HEK293 (cell line): ENCODE measurements around the gene FAM83C.

ENCODE experiments used
- GLIS2 ChIP-seq: fragments of 450-650 bp; formaldehyde crosslinking; IDR thresholded peaks from 2 replicates; pipeline ENCODE4 v1.5.1; 2016; ENCODE audit warnings: missing biosample characterization, missing genetic modification characterization
- KLF9 ChIP-seq: fragments of 450-650 bp; formaldehyde crosslinking; IDR thresholded peaks from 2 replicates; pipeline ENCODE4 v1.5.1; 2016; ENCODE audit warnings: missing biosample characterization, missing genetic modification characterization, low read depth
- YY1 ChIP-seq: fragments of 450-650 bp; formaldehyde crosslinking; IDR thresholded peaks from 2 replicates; pipeline ENCODE4 v1.5.1; 2018; ENCODE audit warnings: missing biosample characterization, missing genetic modification characterization
- ZBTB1 ChIP-seq: fragments of 450-650 bp; formaldehyde crosslinking; IDR thresholded peaks from 2 replicates; pipeline ENCODE4 v1.5.1; 2016; ENCODE audit warnings: missing biosample characterization, missing genetic modification characterization
- ZBTB48 ChIP-seq: fragments of 450-650 bp; formaldehyde crosslinking; IDR thresholded peaks from 2 replicates; pipeline ENCODE4 v1.5.1; 2016; ENCODE audit warnings: missing biosample characterization, missing genetic modification characterization
- ZNF473 ChIP-seq: fragments of 450-650 bp; formaldehyde crosslinking; IDR thresholded peaks from 2 replicates; pipeline ENCODE4 v1.5.1; 2017; ENCODE audit warnings: missing biosample characterization, missing genetic modification characterization
- ZNF623 ChIP-seq: fragments of 450-650 bp; formaldehyde crosslinking; IDR thresholded peaks from 2 replicates; pipeline ENCODE4 v1.5.1; 2016; ENCODE audit warnings: missing biosample characterization, missing genetic modification characterization
- ZSCAN23 ChIP-seq: fragments of 450-650 bp; formaldehyde crosslinking; IDR thresholded peaks from 2 replicates; pipeline ENCODE4 v1.5.1; 2016; ENCODE audit warnings: missing biosample characterization, missing genetic modification characterization
- TF ChIP-seq, protein P1 (sequence below): fragments of 450-650 bp; formaldehyde crosslinking; IDR thresholded peaks from 2 replicates; pipeline ENCODE4 v1.5.1; 2016; ENCODE audit warnings: missing biosample characterization, missing genetic modification characterization
- TF ChIP-seq, protein P2 (sequence below): fragments of 450-650 bp; formaldehyde crosslinking; IDR thresholded peaks from 2 replicates; pipeline ENCODE4; 2016; ENCODE audit warnings: missing biosample characterization, missing genetic modification characterization
- TF ChIP-seq, protein P3 (sequence below): fragments of 450-650 bp; formaldehyde crosslinking; IDR thresholded peaks from 2 replicates; pipeline ENCODE4 v1.5.1; 2016; ENCODE audit warnings: missing biosample characterization, missing genetic modification characterization
- TF ChIP-seq, protein P4 (sequence below): fragments of 450-650 bp; formaldehyde crosslinking; IDR thresholded peaks from 2 replicates; pipeline ENCODE4 v1.5.1; 2016; ENCODE audit warnings: missing biosample characterization, missing genetic modification characterization

DNA sequence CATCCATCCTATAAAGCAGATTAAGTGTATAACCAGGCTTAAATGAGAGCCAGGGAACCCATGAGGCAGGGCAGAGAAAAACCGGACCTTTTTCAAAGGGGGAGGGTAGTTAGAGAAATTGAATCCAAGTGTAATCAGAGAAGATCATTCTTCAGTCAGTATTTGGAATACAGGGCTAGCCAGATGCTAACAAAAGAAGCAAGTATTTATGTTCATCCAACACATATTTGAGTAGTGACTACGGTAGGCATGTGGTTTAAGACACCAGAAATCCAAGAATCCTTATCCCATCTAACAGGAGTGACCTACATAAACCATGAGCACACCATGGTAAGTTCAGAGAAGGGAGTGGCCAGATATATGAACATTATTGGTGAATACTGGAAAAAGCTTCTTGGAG is 46.8 kb upstream of the FAM83C start:
- TF ChIP-seq, protein P1, sequence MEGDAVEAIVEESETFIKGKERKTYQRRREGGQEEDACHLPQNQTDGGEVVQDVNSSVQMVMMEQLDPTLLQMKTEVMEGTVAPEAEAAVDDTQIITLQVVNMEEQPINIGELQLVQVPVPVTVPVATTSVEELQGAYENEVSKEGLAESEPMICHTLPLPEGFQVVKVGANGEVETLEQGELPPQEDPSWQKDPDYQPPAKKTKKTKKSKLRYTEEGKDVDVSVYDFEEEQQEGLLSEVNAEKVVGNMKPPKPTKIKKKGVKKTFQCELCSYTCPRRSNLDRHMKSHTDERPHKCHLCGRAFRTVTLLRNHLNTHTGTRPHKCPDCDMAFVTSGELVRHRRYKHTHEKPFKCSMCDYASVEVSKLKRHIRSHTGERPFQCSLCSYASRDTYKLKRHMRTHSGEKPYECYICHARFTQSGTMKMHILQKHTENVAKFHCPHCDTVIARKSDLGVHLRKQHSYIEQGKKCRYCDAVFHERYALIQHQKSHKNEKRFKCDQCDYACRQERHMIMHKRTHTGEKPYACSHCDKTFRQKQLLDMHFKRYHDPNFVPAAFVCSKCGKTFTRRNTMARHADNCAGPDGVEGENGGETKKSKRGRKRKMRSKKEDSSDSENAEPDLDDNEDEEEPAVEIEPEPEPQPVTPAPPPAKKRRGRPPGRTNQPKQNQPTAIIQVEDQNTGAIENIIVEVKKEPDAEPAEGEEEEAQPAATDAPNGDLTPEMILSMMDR (tag by site-specific recombination) = no peak
- TF ChIP-seq, protein P2, sequence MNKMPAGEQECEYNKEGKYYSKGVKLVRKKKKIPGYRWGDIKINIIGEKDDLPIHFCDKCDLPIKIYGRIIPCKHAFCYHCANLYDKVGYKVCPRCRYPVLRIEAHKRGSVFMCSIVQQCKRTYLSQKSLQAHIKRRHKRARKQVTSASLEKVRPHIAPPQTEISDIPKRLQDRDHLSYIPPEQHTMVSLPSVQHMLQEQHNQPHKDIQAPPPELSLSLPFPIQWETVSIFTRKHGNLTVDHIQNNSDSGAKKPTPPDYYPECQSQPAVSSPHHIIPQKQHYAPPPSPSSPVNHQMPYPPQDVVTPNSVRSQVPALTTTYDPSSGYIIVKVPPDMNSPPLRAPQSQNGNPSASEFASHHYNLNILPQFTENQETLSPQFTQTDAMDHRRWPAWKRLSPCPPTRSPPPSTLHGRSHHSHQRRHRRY (tag by site-specific recombination) = no peak
- no peak for TF ChIP-seq YY1 (tag by site-specific recombination)
- TF ChIP-seq GLIS2 (tag by site-specific recombination) = no peak
- TF ChIP-seq ZNF473 = no peak
- no peak for TF ChIP-seq ZNF623 (tag by site-specific recombination)
- no peak for TF ChIP-seq ZBTB48 (tag by site-specific recombination)
- TF ChIP-seq, protein P3, sequence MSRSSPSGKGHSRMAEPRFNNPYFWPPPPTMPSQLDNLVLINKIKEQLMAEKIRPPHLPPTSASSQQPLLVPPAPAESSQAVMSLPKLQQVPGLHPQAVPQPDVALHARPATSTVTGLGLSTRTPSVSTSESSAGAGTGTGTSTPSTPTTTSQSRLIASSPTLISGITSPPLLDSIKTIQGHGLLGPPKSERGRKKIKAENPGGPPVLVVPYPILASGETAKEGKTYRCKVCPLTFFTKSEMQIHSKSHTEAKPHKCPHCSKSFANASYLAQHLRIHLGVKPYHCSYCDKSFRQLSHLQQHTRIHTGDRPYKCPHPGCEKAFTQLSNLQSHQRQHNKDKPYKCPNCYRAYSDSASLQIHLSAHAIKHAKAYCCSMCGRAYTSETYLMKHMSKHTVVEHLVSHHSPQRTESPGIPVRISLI (tag by site-specific recombination) = no peak
- no peak for TF ChIP-seq ZBTB1
- TF ChIP-seq, protein P4, sequence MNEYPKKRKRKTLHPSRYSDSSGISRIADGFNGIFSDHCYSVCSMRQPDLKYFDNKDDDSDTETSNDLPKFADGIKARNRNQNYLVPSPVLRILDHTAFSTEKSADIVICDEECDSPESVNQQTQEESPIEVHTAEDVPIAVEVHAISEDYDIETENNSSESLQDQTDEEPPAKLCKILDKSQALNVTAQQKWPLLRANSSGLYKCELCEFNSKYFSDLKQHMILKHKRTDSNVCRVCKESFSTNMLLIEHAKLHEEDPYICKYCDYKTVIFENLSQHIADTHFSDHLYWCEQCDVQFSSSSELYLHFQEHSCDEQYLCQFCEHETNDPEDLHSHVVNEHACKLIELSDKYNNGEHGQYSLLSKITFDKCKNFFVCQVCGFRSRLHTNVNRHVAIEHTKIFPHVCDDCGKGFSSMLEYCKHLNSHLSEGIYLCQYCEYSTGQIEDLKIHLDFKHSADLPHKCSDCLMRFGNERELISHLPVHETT (tag by site-specific recombination) = no peak
- TF ChIP-seq KLF9 = no peak
- TF ChIP-seq ZSCAN23 = no peak
